RWPE2 (cell line): ENCODE measurements around the gene AXIN2.

ENCODE experiments used
- ATAC-seq: fragments of 200-7000 bp; cut with Tn5 transposase; 3 replicates; pipeline ENCODE4 v1.9.1; 2021; ENCODE audit warnings: low read depth
- DNase-seq: peaks from one replicate; pipeline ENCODE4 v3.0.0-alpha.2; 2020; ENCODE audit warnings: low spot score
- H3K27ac ChIP-seq: fragments of 450-650 bp; 2 replicates; pipeline ENCODE4 v1.5.1; 2017; ENCODE audit warnings: mild to moderate bottlenecking; ENCODE audit not compliant: poor library complexity, severe bottlenecking
- H3K27me3 ChIP-seq: fragments of 250-450 bp; sonication (Bioruptor Pico); 2 replicates; pipeline ENCODE4 v1.5.1; 2021; ENCODE audit warnings: mild to moderate bottlenecking, moderate library complexity; ENCODE audit not compliant: insufficient read depth, poor library complexity, severe bottlenecking
- H3K36me3 ChIP-seq: fragments of 250-450 bp; sonication (Bioruptor Pico); 2 replicates; pipeline ENCODE4 v1.5.1; 2020; ENCODE audit warnings: low read depth, mild to moderate bottlenecking, moderate library complexity
- H3K4me1 ChIP-seq: fragments of 250-450 bp; sonication (Bioruptor Pico); 2 replicates; pipeline ENCODE4 v1.5.1; 2021; ENCODE audit warnings: mild to moderate bottlenecking, moderate library complexity; ENCODE audit not compliant: insufficient read depth, poor library complexity, severe bottlenecking
- H3K4me3 ChIP-seq: fragments of 250-450 bp; sonication (Bioruptor Pico); 2 replicates; pipeline ENCODE4 v1.5.1; 2021; ENCODE audit warnings: mild to moderate bottlenecking, moderate library complexity; ENCODE audit not compliant: severe bottlenecking
- H3K9me3 ChIP-seq: fragments of 250-450 bp; sonication (Bioruptor Pico); 2 replicates; pipeline ENCODE4 v1.5.1; 2021; ENCODE audit warnings: mild to moderate bottlenecking, moderate library complexity; ENCODE audit not compliant: severe bottlenecking
- TF ChIP-seq, protein P1 (sequence below): fragments of 450-650 bp; IDR thresholded peaks from one replicate; pipeline ENCODE4 v1.5.1; 2017; ENCODE audit warnings: mild to moderate bottlenecking, moderate library complexity; ENCODE audit not compliant: poor library complexity, severe bottlenecking

Gene AXIN2

GRCh38 chr17:65538675-65539529 lies 22.5 kb downstream of the AXIN2 start:
- DNase-seq (no peak), ATAC-seq (no peak)
- Histone ChIP-seq H3K27me3 (no peaks in the 10 kb centered on the region), H3K4me1 (no peaks in the 10 kb centered on the region), H3K4me3 (no peak overlapping the region), H3K27ac (no peak overlapping the region), H3K9me3 (no peaks in the 10 kb centered on the region), H3K36me3 (no peaks in the 10 kb centered on the region)
- TF ChIP-seq, protein P1, sequence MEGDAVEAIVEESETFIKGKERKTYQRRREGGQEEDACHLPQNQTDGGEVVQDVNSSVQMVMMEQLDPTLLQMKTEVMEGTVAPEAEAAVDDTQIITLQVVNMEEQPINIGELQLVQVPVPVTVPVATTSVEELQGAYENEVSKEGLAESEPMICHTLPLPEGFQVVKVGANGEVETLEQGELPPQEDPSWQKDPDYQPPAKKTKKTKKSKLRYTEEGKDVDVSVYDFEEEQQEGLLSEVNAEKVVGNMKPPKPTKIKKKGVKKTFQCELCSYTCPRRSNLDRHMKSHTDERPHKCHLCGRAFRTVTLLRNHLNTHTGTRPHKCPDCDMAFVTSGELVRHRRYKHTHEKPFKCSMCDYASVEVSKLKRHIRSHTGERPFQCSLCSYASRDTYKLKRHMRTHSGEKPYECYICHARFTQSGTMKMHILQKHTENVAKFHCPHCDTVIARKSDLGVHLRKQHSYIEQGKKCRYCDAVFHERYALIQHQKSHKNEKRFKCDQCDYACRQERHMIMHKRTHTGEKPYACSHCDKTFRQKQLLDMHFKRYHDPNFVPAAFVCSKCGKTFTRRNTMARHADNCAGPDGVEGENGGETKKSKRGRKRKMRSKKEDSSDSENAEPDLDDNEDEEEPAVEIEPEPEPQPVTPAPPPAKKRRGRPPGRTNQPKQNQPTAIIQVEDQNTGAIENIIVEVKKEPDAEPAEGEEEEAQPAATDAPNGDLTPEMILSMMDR: no peak

DNA sequence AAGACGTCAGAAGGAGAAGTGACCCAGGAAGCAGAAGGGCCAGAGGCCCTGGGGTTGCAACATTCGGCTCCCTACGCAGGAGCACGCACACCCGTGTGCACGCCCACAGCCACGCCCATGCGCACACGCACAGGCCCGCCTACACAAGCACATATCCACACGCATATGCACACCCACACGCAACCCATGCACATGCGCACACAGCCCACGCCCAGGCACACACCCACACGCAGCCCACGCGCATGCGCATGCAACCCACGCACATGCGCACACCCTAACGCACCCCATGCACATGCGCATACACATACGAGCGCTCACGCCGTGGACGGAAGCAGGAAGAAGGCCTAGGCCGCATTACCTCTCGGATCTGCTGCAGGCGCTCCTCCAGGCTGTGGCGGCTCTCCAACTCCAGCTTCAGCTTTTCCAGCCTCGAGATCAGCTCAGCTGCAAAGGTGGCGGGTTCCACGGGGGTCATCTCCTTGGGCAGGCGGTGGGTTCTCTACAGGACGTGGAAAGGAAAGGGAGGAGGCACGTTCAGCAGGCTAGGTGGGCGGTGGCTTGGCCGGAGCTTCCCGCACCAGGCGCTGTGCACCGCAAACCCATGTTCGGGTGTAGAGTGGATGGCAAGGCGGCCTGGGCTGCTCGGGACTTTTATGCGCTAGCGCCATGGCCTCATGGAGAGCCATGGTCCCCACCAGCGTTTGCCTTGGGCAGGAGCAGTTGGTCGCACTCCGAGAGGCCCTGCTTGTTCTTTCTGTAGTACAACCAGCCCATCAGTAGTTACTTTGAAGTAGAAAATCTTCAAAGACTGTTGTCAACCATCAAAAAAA lies 23.4 kb downstream of the AXIN2 start:
- Histone ChIP-seq H3K27ac (no peak overlapping the region), H3K27me3 (no peaks in the 10 kb centered on the region), H3K9me3 (no peaks in the 10 kb centered on the region), H3K4me1 (no peaks in the 10 kb centered on the region), H3K36me3 (no peaks in the 10 kb centered on the region), H3K4me3 (no peak overlapping the region)
- ATAC-seq (no peak), DNase-seq (no peak)
- TF ChIP-seq, protein P1: no peak

DNA sequence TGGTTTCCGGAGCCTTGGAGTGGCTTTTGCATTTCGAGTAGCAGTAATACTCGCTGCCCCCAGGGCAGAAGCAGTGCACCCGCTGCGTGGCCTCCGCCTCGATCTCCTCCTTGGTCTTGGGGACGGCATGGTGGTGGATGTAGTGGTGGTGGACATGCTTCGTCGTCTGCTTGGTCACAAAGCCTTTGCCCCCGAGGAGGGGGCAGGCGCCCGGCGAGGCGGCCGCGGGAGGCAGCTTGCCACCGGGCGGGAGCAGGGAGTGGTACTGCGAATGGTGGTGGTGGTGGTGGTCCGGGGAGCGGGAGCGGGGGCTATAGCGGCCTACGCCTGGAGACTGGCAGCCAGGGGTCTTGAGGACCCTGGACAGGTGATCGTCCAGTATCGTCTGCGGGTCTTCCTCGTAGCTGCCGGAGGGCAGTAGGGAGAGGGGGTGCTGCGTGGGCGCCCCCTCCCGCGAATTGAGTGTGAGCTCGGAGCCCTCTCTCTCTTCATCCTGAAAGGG lies 24.1 kb downstream of the AXIN2 start:
- no peak for DNase-seq
- no peak overlapping the region for H3K27ac ChIP-seq
- H3K4me3 ChIP-seq: no peak overlapping the region
- no peak for ATAC-seq
- TF ChIP-seq, protein P1: no peak
- no peaks in the 10 kb centered on the region for H3K9me3 ChIP-seq
- H3K36me3 ChIP-seq: no peaks in the 10 kb centered on the region
- no peaks in the 10 kb centered on the region for H3K4me1 ChIP-seq
- no peaks in the 10 kb centered on the region for H3K27me3 ChIP-seq

DNA sequence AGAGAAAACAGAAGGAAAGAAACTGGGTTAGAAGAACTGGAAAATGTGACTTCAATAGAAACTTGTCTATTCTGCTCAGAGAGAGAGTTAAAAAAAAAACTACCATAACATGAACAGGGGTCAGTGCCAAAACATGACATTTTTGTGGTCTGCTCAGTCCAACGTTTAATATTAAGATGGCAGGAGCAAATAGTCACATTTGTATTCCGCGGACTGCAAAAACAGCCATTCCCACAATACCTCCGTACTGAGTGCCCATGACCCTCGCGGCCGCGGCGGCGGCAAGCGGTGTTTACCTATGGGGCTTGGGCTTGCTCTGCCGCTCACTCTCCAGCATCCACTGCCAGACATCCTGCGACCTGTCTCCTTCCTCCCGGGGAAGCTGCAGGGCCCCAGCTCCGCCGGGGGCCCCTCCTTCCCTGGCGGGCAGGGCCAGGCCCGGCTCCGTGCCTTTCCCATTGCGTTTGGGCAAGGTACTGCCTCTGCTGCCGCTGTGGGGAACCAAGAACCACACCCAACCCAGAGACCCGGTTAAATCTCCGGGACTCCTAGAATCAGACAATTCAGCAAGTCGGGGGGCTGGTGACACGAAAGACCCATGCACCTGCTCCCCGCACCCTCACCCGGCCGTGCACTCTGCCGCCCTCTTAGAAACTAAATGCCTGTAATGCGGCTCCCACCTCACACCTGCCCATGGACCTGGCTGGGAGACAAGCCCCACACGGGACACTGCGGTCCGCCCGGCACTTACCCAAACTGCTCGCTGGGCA lies 24.7 kb downstream of the AXIN2 start:
- Histone ChIP-seq H3K4me3 (no peak overlapping the region), H3K9me3 (no peaks in the 10 kb centered on the region), H3K36me3 (no peaks in the 10 kb centered on the region), H3K27ac (no peak overlapping the region), H3K27me3 (no peaks in the 10 kb centered on the region), H3K4me1 (no peaks in the 10 kb centered on the region)
- DNase-seq (no peak), ATAC-seq (peak; percentile 56)
- TF ChIP-seq, protein P1: no peak
